Activated T-cell treated with anti-CD3 and anti-CD28 coated beads for 1 hour (primary cell): ENCODE measurements around the gene BRAP.
"Not testable (repeated sequence)": the region's sequence is repeated elsewhere in the genome, so short reads cannot be mapped to it uniquely, and the experiment has no call there.

ENCODE experiments used
- DNase-seq: peaks from one replicate; pipeline ENCODE4 v3.0.0-alpha.2; 2020; ENCODE audit warnings: low read depth

The BRAP gene

DNA sequence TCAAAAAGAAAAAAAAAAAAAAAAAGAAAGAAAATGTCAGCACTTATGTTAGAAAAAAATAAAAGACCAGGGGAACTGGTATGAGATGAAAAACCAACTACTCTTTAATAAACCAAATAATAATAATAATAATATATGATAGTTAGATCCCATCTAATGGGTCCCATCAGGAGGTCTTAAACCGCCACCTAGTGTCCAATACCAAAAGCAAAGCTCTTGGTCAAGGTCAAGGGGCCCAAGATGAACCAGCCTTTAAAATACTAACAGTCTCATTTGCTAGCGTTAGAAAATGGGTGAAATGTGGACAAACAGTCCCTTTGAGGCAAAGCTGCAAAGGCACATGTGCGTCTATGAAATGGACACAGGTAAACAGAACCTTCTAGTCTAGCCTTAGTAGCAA lies 12.3 kb downstream of the BRAP start:
- no peak for DNase-seq

DNA sequence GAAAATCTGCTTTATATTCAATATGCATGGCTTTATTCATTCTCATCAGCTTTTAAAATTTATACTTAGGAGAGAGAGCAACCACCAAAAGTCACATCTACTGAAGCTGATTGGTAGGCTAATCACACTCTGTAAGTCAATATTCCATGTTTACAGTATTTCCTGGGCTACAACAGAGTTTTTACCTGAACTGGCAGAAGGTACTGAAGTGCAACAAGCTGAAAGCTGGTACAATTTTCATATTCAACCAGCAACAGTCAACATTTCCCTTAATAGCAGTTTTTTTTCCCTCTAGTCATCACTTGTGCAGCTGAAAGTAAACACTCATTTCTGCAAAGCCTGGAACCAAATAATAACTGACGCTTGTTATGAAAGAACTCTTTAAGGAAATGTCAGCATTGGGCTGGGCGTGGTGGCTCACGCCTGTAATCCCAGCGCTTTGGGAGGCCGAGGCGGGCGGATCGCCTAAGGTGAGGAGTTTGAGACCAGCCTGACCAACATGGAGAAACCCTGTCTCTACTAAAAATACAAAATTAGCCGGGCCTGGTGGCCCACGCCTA lies 12.9 kb downstream of the BRAP start:
- no peak for DNase-seq

DNA sequence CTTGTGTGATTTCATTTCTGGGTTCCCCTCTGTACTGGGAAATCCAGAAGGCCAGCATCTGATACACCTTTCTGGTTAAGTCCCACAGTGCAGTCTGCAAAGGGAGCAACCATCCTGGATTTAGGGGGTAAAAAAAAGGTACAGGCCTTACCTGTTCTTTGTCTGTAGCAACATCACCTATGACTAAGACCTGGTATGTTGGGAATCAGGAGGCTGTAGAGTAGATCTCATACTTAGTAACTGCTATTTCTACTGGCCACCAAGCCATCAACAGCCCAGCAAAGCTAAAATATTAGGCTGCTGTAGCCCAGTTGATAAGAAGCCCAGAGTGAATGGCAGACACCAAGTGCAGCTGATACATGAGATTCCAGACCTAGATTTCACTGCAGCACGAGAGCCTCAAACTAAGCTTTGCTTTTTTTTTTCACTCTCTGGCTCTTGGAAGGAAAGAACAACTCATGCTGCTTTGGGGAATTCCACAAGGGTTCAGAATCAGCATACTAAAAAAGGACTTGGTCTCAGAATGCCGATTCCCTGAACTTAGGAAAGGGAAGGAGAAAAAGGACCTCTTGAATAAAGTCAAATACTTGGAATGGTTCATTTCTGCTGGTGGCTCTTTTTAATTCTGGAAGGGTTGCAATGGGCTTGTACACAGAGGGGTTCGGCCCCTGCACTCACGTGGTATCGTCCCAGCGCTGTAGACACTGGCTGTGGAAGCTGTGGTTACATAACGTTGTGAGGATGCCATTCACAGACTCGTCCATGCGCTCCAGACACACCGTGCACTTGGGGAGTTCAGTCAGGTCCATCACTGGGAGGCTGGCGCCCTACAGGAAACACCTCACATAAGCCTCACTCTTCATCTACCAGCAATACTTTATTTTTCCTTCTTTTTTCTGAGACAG lies 20.5 kb downstream of the BRAP start:
- DNase-seq: no peak

DNA sequence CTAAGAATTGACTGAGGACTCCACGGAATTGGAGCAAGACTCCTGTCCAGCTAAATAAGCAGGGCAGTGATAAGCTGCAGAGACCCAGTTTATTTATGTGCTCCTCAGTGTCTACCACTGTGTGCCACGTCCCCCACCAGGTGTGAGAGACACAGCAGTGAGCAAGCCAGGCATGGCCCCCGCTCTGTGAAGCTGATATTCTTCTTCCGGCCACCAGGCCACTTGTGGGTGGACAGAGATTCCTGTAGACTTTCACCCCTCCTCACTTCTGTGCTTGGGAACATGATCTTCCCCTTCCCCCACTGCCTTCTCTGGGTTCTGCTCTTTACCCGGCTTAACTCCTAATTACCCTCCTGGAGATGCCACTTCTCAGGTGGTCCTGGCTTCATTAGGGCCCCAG lies 21.3 kb downstream of the BRAP start:
- DNase-seq: no peak

DNA sequence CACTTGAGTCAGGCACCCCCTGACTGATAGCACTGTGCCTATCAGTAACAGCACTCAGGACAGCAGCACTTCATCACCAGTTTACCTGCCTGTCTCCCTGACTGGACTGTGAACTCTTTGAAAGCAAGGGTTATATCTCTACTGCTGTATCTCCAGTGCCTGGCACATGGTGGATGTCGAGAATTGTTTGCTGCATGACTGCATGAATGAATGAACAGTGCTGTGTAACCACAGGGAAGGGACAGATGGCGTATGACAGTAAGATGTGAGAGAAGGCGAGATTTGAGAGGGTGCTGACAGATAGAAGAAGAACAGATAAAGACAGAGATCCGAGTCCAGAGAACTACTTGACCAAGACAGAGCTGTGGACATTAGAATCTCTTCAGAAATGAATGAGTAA lies 29.7 kb downstream of the BRAP start:
- DNase-seq: no peak

DNA sequence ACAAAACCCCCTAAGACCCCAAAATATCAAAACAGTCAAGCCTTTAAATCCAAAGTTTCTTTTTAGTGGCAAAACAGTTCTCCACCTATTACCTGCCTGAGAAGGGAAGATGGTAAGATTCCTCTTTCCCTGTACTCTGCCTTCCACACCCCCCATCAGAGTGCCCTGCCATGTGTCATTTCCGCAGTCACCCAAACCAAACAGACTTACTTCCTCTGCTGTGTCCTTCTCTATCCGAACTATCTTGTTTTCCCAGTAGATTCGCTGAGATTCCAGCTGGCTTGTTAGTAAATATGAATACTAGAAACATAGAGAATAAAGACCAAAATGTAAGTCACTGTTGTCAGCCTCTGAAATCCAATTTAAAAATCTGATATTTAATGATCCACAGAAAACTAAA lies 30.4 kb downstream of the BRAP start:
- no peak for DNase-seq

DNA sequence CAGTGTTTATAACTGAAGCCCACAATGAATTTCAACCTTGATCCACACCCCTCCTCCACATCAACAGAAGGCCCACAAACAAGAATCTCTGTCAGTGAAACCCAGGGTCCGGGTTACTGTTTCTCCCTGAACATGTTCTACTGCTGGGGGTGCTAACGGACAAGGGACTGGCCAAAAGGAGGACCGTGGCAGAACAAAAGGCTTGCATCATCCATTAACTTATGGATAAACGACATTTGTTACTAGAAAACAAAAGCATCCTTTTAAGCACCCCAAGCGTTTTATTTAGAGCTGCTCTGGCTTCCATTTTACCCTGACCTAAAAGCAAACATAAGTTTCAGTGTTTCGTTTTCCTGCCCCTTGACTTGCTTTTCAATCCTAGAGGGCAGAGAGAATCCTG lies 32.2 kb downstream of the BRAP start:
- no peak for DNase-seq

DNA sequence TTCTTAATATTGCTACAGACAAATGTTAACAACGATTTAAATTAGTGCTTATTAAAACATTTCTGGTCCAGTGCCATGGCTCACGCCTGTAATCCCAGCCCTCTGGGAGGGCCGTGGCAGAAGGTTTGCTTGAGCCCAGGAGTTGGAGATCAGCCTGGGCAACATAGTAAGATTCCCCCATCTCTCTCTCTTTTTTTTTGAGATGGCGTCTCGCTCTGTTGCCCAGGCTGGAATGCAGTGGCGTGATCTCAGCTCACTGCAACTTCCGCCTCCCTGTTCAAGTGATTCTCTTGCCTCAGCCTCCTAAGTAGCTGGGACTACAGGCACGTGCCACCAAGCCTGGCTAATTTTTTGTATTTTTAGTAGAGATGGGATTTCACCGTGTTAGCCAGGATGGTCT lies 33.2 kb downstream of the BRAP start:
- not testable (repeated sequence) for DNase-seq

DNA sequence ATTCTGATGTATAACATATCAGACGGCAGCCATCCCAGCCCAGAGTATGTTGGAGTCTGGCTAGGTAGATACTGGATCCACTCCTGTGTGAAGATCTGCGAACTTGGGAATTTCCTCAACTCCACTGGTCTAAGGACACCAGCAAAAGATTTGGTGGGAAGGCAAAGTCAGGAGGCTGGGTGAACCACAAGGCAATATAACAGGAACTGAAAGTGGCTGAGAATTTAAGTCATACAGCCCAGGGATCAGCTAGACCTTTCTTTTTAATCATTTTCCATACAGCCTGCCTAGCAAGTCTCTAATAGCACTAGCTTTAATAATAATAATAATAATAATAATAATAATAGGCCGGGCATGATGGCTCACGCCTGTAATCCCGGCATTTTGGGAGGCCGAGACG lies 34.8 kb downstream of the BRAP start:
- DNase-seq: no peak

DNA sequence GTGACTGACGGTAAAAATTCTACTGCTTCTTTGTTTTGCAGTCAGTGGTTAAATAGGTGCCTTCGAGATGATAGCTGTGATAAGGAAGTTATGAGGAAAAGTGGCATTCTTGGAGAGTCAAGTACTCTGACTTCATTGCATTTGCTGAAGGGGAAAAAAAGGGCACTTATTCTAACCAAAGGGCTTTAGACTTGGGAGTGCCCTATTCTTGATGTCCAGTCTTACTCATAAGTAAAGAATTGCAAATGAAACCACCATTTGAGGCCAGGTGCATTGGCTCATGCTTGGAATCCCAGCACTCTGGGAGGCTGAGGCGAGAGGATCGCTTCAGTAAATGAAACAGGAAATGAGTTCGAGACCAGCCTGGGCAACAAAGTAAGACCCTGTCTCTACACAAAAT lies 40.3 kb downstream of the BRAP start:
- no peak for DNase-seq

DNA sequence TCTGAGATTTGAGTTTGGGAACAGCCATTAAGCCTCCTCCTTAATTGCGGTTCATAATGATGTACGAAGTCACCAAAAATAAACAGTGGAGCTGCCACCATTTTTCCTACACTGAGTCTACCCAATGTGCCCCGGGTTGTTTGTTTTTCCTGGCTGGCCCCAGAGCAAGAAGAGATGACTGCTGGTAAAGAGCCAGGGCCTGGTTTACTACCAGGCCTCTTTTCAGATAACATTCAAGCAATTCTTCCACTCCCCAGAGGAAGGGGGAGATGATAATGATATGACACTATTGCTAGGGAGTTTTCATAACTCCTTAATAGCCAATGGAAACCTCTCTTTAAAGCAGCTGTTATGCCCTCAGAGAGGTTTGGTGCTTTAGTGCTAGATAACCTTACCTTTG lies 42.3 kb downstream of the BRAP start:
- DNase-seq: no peak

DNA sequence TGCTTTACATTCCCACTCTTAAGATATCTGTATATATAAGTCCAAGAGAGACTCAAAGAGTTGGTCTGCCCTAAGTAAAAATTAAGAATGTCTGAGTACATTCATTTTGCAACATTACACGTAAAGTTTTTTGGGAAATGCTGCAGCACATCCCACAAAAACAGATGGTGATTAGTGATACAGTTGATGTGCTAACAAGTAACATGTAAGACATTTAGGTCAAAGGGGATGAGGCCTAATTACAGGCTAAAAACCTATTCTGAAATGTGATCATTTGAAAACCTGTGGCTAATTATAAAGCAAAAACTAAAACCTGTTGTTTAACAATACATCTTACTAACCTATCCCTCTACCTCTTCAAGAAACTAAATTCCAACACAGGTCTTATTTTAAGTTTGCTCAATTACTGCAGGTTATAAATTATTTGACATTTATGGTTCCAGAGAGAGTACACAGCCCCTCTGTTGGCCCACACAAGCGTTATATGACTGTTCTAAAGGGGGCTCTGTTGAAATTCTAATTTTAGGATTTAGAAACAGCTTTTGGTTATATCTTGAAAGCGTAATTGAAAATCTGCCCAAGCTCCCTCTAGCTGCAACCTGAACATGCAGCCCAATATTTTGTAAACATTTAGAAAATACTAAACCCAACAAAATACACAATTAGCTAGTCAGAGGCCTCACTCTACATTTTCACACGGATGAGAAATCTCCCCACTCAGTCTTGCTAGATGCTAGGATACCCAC lies 42.9 kb downstream of the BRAP start:
- no peak for DNase-seq

DNA sequence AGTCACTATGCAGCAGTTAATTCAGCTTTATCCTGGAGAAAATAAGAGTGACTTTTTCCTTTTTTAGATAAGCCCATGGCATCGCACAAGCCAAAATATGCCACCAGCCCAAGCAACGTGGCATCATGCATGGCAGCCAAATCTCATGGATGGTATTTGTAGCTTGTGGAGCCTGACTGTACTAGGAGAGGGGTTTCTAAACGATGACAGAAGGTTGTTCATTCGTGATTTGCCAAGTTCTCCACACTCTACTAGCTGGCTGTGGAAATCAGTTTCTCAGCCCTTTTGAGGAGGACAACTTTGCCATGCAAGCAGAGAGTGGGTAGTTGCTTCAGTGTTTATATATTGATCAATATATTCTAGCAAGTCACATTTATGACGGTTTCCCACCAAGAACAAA lies 45.2 kb downstream of the BRAP start:
- no peak for DNase-seq

DNA sequence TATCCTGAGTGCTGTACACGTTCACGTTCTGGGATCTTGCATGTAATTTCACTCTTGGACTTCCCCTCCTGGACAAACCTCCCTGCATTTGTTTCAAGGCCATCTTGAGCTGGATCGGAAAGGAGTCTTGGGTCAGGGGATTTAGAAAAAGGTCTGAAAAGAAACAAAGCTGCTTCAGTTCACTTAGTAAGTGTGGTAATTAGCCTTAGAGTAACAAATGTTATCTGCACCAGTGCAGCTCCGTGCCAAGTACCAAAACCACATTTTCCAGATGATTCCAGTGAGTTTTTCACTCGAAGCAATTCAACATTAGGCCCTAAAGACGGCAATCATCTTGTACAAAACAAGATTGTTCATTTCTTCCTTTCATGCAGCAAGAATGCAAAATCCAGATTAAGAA lies 47.2 kb downstream of the BRAP start:
- no peak for DNase-seq

DNA sequence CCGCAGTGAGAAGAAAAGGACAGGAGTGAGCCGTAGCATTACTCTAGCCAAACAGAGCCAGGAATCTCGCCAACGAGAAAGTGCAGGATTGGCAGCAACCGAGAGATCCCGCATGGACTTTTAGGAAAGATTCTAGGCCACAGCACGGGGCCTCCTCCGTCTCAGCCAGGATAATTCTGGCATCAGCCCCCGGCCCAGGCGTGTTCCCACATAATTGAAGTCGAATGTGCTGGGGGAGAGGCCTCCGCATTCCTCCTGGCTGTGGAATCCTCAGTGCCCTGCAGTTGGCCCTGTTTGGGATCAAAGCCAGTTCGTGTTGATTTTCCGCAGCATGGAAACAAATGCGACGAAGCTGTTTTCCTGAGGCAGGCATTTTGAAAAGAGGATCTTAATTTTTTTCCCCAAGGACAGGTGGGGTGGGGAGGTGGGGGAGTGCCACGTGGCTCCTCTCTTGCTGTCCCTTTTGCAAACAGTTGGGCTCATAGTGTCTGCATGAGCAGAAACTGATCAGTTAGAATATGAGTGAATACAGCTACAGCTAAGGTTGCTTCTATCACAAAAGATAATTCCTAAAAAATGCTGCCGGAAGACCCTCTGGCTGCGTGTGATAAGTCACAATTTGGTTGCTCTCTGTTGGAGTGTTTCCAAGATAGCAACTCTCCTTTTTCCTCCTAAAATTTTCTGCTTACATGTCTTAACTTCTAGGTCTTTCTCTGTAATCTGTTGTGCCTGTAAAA lies 49.4 kb downstream of the BRAP start:
- no peak for DNase-seq

DNA sequence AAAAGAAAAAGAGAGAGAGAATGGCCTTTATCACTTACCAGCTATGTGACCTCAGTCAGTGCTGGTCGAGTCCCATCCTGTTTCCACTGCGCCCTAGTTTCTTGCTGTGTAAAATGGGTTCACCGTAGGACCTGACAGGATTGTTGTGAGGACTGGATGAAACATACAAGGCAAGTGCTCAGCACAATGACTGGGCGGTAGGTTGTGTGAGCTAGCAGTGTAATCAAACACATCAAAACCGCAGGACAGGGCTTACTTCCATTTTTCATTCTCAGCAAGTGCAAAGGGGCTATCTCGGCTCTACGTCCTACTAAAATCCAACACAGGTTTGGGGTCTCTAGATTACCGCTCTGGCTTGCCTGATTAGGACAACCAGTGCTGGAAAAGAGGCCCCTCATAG lies 50.2 kb downstream of the BRAP start:
- no peak for DNase-seq

DNA sequence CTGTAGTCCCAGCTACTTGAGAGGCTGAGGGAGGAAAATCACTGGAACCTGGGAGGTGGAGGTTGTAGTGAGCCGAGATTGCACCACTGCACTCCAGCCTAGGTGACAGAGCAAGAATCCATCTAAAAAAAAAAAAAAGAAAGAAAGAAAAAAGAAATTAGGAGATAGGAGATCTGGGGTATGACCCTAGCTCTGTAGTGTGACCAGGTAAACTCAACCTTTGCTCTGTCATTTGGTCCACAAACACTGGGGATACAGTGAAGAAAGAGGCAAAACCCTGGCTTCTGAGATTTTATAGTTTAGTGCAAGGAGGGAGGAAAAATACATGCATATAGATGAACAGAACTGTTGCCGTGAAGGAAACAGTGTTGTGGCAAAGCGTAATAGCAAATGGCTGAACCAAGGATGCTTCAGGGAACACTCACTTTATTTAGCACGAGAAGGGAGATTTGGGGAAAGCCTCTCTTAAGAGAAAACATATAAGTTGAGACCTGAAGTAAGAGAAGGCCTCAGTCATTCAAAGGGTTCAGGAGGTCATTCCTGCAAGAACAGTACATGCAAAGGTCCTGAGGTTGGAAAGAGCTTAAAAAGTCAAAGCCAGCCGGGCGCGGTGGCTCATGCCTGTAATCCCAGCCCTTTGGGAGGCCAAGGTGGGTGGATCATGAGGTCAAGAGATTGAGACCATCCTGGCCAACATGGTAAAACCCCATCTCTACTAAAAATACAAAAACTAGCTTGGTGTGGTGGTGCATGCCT lies 57.1 kb downstream of the BRAP start:
- no peak for DNase-seq

DNA sequence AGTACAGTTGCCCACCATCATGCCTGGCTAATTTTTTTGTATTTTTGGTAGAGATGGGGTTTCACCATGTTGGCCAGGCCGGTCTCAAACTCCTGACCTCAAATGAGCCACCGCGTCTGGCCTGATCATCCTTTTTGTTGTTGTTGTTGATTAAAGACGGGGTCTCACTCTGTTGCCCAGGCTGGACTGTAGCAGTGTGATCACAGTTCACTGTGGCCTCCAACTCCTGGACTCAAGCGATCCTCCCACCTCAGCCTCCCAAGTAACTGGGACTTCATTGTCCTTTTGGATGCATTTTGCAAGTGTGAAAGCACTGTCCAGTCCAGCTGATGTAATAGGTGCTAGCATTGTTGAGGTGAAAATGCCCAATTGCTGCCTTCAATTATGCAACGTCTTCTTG lies 59.5 kb downstream of the BRAP start:
- DNase-seq: no peak

DNA sequence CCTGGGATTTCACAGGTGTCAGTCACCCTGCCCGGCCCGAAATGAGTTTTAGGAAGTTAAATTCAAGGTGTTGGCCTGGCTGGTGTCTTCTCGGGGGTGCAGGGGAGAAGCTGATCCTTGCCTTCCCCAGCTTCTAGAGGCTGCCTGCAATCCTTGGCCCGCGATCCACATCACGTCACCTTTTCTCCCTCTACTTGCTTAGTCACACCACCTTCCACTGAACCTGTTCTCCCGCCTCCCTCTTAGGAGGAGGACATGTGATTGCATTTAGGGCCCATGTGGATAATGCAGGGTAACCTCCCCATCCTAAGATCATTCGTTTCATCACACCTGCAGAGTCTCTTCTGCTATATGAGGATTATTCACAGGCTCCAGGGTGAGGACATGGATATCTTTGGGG lies 61.2 kb downstream of the BRAP start:
- DNase-seq: no peak

DNA sequence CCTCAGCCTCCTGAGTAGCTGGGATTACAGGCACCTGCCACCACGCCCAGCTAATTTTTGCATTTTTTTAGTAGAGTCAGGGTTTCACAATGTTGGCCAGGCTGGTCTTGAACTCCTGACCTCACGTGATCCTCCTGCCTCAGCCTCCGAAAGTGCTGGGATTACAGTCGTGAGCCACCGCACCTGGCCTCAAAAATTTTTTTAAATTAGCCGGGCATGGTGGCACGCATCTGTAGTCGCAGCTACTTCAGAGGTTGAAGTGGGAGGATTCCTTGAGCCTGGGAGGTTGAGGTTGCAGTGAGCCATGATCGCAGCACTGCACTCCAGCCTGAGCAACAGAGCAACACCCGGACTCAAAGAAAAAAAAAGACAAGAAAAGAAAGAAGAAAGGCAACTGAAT lies 67.9 kb downstream of the BRAP start:
- not testable (repeated sequence) for DNase-seq

DNA sequence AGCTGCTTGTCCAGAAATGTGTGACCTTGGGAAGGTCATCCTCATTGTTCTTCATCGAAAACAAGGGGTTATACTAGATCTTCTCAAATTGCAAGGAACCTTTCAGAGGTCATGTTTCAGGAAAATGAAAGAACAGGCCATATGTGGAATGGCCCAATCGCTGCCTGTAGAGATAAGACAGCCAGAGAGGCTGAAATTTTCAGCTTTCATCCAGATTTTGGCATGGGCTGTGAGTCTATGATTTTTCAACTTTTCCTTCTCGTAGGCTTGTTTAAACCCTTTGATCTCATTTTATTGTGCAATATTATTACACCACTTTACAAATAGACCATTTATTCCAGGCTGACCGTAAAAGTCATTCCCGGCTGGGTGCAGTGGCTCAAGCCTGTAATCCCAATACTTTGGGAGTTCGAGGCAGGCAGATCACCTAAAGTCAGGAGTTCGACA lies 69.6 kb downstream of the BRAP start:
- DNase-seq: no peak

DNA sequence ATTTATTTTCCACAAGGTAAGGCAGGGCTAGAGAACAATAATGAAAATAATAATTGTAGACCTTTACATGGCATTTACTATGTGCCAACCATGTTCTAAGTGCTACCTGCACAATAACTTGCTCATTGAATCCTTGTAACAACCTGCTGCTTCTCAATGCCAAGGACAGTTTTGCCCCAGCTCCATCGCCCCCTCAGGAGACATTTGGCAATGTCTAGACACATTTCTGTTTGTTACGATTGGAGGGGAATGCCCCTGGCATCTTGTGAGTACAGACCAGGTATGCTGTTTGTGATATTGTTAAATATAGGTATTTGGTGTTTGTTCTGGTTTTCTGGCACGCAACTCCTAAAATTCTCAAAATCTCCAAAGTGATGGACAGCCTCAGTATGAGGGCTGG lies 78.5 kb downstream of the BRAP start:
- no peak for DNase-seq
